SKM-1 (cell line): ENCODE results near the gene EDDM13.
"Not testable (repeated sequence)": the region's sequence is repeated elsewhere in the genome, so short reads cannot be mapped to it uniquely, and the experiment has no call there.

Experiments used
- DNase-seq: peaks from one replicate; lab custom pipeline; 2025; ENCODE audit not compliant: unreplicated experiment; lab: John Stamatoyannopoulos, UW

The EDDM13 gene

DNA sequence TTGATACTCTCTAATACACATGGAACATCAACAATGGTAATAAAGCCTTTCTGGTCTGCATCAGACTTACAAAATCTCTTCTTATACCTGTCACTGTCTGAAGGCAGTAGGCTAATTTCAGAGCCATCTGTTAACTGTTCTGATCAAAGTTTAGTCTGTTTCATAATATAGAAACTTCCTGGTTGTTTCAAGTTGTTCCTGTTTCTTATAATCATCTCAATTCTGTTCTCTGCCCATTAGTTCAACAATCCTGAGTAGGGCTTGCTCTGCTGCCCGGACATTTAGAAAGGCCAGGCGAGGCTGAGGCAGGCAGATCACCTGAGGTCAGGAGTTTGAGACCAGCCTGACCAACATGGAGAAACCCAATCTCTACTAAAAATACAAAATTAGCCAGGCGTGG lies 47.4 kb downstream of the EDDM13 start:
- no peak for DNase-seq

DNA sequence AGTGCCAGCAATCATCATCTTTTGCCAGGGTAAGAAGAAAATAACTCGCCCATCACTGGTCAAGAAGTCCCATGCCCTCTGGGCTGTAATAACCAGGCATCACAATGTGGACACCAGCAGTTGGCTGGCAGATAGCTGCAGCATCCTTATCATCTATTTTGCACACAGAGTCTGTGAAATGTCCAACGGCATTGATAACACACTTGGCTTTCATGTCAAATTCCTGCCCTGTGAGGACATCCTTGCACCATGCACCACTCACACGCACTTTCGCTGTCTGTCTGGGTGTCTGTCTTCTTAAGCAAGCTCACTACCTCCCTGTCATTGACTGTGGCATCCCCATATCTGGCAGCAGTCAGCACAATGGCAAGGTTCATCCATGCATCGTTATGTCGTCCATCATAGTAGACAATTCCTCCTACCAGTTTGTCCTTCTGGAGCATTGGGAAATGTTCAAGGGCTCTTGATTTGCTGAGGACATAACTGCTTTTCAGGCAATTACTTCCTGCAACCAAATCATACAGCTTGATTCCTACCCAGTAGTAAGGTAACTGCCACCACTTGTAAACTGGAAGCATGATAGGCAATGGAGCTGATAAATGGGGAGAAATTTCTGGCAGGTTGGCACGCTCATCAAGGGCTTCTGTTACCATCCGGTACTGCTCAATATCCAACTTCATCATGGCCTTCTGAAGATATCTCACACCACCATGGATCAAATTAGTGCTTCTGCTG lies 48.9 kb downstream of the EDDM13 start:
- DNase-seq, result no peak

- peak; percentile 30 for DNase-seq
Observed at GRCh38 chr19:56321989-56322440, 49.5 kb downstream of the EDDM13 start.

GRCh38 chr19:56324436-56324835 lies 51.9 kb downstream of the EDDM13 start:
- no peak for DNase-seq

GRCh38 chr19:56332695-56333094 lies 60.1 kb downstream of the EDDM13 start:
- no peak for DNase-seq

GRCh38 chr19:56333506-56333905 lies 61.0 kb downstream of the EDDM13 start:
- no peak for DNase-seq

DNA sequence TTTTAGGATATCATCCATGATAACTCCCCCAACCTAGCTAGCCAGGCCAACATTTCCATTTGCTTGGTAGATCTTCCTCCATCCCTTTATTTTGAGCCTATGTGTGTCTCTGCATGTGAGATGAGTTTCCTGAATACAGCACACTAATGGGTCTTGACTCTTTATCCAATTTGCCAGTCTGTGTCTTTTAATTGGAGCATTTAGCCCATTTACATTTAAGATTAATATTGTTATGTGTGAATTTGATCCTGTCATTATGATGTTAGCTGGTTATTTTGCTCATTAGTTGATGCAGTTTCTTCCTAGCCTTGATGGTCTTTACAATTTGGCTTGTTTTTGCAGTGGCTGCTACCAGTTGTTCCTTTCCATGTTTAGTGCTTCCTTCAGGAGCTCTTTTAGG lies 62.8 kb downstream of the EDDM13 start:
- DNase-seq, result not testable (repeated sequence)

DNA sequence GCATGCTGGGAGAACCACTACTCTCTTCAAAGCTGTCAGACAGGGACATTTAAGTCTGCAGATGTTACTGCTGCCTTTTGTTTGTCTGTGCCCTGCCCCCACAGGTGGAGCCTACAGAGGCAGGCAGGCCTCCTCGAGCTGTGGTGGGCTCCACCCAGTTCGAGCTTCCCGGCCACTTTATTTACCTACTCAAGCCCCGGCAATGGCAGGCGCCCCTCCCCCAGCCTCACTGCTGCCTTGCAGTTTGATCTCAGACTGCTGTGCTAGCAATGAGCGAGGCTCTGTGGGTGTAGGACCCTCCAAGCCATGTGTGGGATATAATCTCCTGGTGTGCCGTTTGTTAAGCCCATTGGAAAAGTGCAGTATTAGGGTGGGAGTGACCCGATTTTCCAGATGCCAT lies 64.5 kb downstream of the EDDM13 start:
- DNase-seq, result not testable (repeated sequence)

GRCh38 chr19:56339031-56339430 lies 66.5 kb downstream of the EDDM13 start:
- not testable (repeated sequence) for DNase-seq

- DNase-seq, result no peak
Observed at GRCh38 chr19:56341948-56342347, 69.4 kb downstream of the EDDM13 start.

- DNase-seq, result no peak
Observed at GRCh38 chr19:56347163-56347778, 74.7 kb downstream of the EDDM13 start.

- no peak for DNase-seq
Observed at GRCh38 chr19:56348289-56348877, 75.8 kb downstream of the EDDM13 start.

DNA sequence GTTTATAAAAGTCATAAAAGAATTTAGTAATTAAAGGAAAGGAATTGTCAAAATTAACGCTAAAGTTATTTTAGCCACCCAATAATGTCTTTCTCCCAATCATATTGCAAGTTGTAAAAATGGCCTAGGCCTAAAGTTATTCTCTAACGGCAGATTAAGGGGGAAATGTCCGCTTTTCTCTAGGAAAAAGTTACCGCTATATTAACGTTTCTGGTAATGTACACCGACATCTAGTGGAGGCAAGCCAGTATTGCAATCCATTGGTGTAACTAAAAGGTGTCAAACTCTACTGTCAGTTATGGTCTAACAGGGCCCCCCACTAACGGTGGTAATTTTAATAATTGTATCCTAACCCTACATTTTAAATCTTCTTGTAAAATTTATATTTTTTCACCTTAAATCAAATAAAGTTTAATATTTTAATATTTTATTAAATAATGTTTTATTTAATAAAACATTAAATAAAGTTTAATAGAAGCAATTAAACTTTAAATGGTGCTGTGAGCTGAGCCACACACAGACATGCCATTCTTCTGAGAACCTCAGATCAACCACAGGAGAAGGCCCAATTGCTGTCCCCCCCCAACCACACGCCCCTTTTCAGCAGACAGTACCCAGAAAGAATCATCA lies 78.0 kb downstream of the EDDM13 start:
- DNase-seq, result peak; percentile 1

DNA sequence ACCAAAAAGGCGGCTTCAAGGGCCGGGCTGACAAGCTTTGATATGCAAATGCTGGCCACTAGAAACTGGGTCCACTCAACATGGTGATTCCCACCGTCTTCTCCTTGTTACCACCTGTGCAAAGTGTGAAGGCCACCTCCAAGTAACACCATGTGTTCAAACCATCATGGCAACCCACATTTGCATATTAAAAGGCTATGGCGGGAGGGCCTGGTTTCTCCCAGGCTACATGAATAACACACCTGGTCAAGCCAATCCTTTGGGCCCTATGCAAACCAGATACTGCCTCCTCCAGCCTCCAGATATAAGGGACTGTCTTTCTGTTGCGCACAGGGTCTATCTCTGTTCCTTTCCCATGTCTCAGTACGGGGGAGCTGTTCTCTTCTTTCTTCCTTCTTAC lies 78.7 kb downstream of the EDDM13 start:
- DNase-seq, result no peak

- DNase-seq, result no peak
Observed at GRCh38 chr19:56355517-56355916, 83.0 kb downstream of the EDDM13 start.

- no peak for DNase-seq
Observed at GRCh38 chr19:56356944-56357343, 84.4 kb downstream of the EDDM13 start.
